ENCODE data around the gene DCAF17.
"Not testable (repeated sequence)": the region's sequence is repeated elsewhere in the genome, so short reads cannot be mapped to it uniquely, and the experiment has no call there.

The DCAF17 gene

GRCh38 chr2:171482877-171483276 is 48.9 kb downstream of the DCAF17 start:
- no peak for TF ChIP-seq CTCF (conservative IDR thresholded peaks at IDR 0.05)
- no peak overlapping the region for H3K27ac ChIP-seq

- H3K27ac ChIP-seq, result no peak overlapping the region
- TF ChIP-seq CTCF (conservative IDR thresholded peaks at IDR 0.05), result no peak
Observed at GRCh38 chr2:171483793-171484192, 49.8 kb downstream of the DCAF17 start.

- TF ChIP-seq CTCF (conservative IDR thresholded peaks at IDR 0.05), result no peak
- H3K27ac ChIP-seq, result no peak overlapping the region
Observed at GRCh38 chr2:171485116-171485515, 51.1 kb downstream of the DCAF17 start.

- H3K27ac ChIP-seq, result no peak overlapping the region
- TF ChIP-seq CTCF (conservative IDR thresholded peaks at IDR 0.05), result no peak
Observed at GRCh38 chr2:171487201-171487600, 53.2 kb downstream of the DCAF17 start.

GRCh38 chr2:171487803-171488259 is 53.8 kb downstream of the DCAF17 start:
- H3K27ac ChIP-seq, result no peak overlapping the region
- no peak for TF ChIP-seq CTCF (conservative IDR thresholded peaks at IDR 0.05)

- no peak for TF ChIP-seq CTCF (conservative IDR thresholded peaks at IDR 0.05)
- no peak overlapping the region for H3K27ac ChIP-seq
Observed at GRCh38 chr2:171490577-171490976, 56.6 kb downstream of the DCAF17 start.

- TF ChIP-seq CTCF (conservative IDR thresholded peaks at IDR 0.05), result no peak
- no peak overlapping the region for H3K27ac ChIP-seq
Observed at GRCh38 chr2:171491292-171491691, 57.3 kb downstream of the DCAF17 start.

- H3K27ac ChIP-seq, result no peak overlapping the region; the same call in 1 of the 2 replicates
- no peak for TF ChIP-seq CTCF (conservative IDR thresholded peaks at IDR 0.05)
Observed at GRCh38 chr2:171492664-171493063, 58.6 kb downstream of the DCAF17 start.

GRCh38 chr2:171497664-171498063 is 63.6 kb downstream of the DCAF17 start:
- H3K27ac ChIP-seq, result not testable (repeated sequence)
